ENCODE measurements around the gene CFC1B.
"Not testable (repeated sequence)": the region's sequence is repeated elsewhere in the genome, so short reads cannot be mapped to it uniquely, and the experiment has no call there.

Gene CFC1B

DNA sequence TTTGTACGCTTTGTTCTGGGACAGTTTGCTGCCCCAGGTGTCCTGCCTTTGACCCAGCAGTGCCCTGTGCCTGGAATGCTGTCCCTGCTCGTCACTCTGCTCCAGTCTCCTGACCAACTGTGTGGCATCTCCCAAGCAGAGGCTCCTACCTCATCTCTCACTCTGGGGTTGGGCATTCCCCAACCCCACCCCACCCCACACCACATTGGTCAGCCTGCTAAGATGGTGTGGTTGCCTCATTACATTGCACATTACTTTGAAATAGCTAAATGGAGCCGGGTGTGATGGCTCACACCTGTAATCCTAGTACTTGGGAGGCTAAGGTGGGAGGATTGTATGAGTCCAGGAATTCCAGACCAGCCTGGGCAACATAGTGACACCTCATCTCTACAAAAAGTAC is 50.9 kb downstream of the CFC1B start:
- DNase-seq: not testable (repeated sequence)

DNA sequence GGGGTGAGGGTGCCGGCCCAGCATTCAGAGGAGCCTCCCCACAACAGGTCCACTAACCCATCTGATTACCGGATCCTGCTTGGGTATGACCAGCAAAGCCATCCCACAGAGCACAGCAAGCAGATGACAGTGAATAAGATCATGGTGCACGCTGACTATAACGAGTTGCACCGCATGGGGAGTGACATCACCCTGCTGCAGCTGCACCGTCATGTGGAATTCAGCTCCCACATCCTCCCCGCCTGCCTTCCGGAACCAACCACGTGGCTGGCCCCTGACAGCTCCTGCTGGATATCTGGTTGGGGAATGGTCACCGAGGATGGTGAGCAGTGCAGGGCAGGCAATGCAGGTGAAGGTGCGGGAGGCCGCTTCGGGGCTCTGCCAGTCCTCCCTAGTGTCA is 53.2 kb downstream of the CFC1B start:
- DNase-seq: not testable (repeated sequence)

GRCh38 chr2:130576209-130576784 is 55.3 kb downstream of the CFC1B start:
- not testable (repeated sequence) for DNase-seq

GRCh38 chr2:130577559-130577958 is 56.5 kb downstream of the CFC1B start:
- not testable (repeated sequence) for DNase-seq
